Measurements from ENCODE around the gene CNKSR3.

CNKSR3 gene

DNA sequence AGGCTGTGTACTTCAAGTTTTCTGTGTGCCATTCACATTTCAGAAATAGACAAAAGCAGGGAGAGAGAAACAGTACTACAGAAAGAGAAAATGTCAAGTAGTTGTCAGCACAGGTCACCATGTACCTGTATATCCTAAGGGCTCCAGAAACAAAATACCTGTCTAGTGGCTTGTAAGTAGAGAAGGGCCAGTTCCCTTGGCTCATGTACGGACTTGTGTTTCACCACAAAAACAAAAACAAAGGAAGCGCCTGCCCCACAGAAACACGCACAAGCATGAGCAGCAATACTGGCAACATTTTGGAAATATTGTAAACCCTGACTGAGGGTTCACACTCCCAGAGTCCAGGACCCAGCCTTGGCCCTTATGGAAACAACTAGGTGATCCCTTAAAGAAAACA, 44.3 kb downstream of the CNKSR3 start:
- H3K4me3 ChIP-seq (ENCODE audit: low read depth, low read length), result no peak overlapping the region
- DNase-seq (ENCODE audit: low read depth), result no peak
- no peak for TF ChIP-seq CTCF (IDR thresholded peaks at IDR 0.05; ENCODE audit: control insufficient read depth, extremely low read depth, insufficient read depth)

DNA sequence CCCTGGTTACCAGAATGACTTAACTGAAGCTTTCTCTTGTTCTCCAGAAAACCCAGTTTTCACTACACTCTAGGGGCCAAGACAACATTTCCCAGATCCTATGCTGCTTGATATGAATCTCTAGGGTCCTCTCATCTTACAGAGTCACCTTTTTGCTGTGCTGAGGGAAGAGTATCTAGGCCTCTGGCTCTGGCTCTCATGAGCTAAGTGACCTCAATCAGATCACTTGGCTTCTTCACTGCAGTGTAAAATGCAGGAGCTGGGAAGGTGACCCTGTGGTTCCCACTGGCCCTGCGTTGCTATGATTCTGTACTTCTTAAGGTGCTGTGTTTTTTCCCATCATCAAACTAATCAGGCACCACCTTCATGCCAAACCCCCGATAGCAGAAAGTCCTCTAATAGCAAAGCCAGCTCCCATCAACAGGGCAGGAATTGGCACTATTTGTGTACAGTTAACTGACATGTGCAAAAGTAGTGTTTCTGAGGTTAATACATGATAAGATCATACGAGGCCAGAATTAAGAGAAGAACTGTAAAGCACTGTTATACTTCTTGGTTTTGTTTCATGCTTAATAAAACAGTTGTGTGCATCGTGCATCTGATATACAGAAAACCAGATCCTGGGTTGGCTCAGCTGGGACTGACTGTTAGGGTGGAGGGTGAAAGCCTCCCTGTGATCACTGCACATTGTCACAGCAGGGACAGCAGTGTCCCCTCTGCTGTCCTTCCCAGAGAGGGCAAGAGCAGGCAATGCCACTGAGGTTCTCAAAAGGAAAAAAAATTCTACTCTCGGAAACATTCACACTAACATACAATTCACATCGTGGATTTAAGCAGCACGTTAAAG, 46.7 kb downstream of the CNKSR3 start:
- TF ChIP-seq CTCF (IDR thresholded peaks at IDR 0.05; ENCODE audit: control insufficient read depth, extremely low read depth, insufficient read depth), result no peak

GRCh38 chr6:154462425-154462824, 48.1 kb downstream of the CNKSR3 start:
- DNase-seq (ENCODE audit: low read depth), result no peak
- TF ChIP-seq CTCF (IDR thresholded peaks at IDR 0.05; ENCODE audit: control insufficient read depth, extremely low read depth, insufficient read depth), result no peak

More for the DNA sequence above, 46.7 kb downstream of the CNKSR3 start:
- DNase-seq (ENCODE audit: low read depth), result no peak
- H3K4me3 ChIP-seq (ENCODE audit: low read depth, low read length), result no peak overlapping the region

DNA sequence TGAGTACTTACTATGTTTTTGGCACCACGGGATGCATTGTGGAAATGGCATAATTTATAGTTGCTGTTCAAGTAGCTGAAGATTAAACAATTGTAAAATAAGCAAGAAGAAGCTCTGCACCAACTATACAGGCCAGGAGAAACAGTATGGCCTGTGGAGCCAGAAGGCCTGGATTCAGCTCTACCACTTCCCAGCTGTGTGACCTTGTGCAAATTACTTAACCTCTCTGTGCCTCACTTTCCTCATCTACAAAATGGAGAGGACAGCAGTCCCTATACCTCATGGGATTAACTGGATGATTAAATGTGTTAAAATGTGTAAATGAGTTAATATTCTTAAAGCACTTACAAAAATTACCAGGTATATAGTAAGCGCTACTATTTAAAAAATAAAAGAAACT, 49.1 kb downstream of the CNKSR3 start:
- DNase-seq (ENCODE audit: low read depth), result no peak
- TF ChIP-seq CTCF (IDR thresholded peaks at IDR 0.05; ENCODE audit: control insufficient read depth, extremely low read depth, insufficient read depth), result no peak
- H3K4me3 ChIP-seq (ENCODE audit: low read depth, low read length), result no peak overlapping the region

More at GRCh38 chr6:154462425-154462824, 48.1 kb downstream of the CNKSR3 start:
- no peak overlapping the region for H3K4me3 ChIP-seq (ENCODE audit: low read depth, low read length)

GRCh38 chr6:154460306-154461071, 50.0 kb downstream of the CNKSR3 start:
- TF ChIP-seq CTCF (IDR thresholded peaks at IDR 0.05; ENCODE audit: control insufficient read depth, extremely low read depth, insufficient read depth), result no peak
- no peak for DNase-seq (ENCODE audit: low read depth)
- no peak overlapping the region for H3K4me3 ChIP-seq (ENCODE audit: low read depth, low read length)

DNA sequence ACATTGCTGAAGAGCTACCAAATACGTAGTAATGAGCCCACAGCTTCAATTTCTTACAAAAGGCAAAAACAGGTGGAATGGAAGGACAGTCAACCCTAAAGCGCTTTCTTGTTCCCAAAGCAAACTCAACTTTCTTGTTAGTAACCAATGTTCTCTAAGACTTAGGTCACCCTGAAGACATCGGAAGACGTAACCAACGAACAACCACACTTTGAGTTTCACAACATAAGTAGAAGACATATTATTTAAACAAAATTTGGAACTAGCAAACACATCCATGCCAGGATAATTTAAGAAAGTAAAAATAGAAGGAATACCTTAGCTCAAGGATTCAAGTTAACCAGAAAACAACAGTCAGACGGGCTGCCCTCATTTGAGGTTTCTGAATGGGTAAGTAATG, 51.0 kb downstream of the CNKSR3 start:
- H3K4me3 ChIP-seq (ENCODE audit: low read depth, low read length), result no peak overlapping the region
- TF ChIP-seq CTCF (IDR thresholded peaks at IDR 0.05; ENCODE audit: control insufficient read depth, extremely low read depth, insufficient read depth), result no peak
- no peak for DNase-seq (ENCODE audit: low read depth)

All from LNCaP clone FGC (cell line).